GM23338 (cell line): ENCODE measurements around the gene NXN. TPM values are rescaled to one million over a fixed set of nuclear protein-coding genes. Genes with fewer than 3 reads are reported as not detected.

Source experiments
- ATAC-seq: fragments of 200-7000 bp; cut with Tn5 transposase; 3 replicates; pipeline ENCODE4 v1.9.1; 2020
- DNase-seq: peaks from one replicate; pipeline ENCODE4 v3.0.0-alpha.2; 2015; ENCODE audit warnings: low spot score
- H2AFZ ChIP-seq: fragments of 200-600 bp; sonication (generic); 2 replicates; pipeline ENCODE4 v1.8.0; 2016; ENCODE audit warnings: antibody characterized with exemption, mild to moderate bottlenecking, moderate library complexity
- H3F3A ChIP-seq: fragments of 200-600 bp; sonication (generic); replicated peaks from 2 replicates; pipeline ENCODE4 v1.8.0; 2017; ENCODE audit warnings: antibody characterized with exemption, mixed run types, low read depth
- H3K27ac ChIP-seq: fragments of 200-600 bp; sonication (generic); 2 replicates; pipeline ENCODE4 v1.6.1; 2016; ENCODE audit warnings: low read depth
- H3K27me3 ChIP-seq: fragments of 200-600 bp; sonication (generic); 2 replicates; pipeline ENCODE4 v1.8.0; 2016; ENCODE audit warnings: mild to moderate bottlenecking, mixed run types, moderate library complexity; ENCODE audit not compliant: insufficient read depth
- H3K36me3 ChIP-seq: fragments of 200-600 bp; sonication (generic); 2 replicates; pipeline ENCODE4 v1.8.0; 2016; ENCODE audit warnings: mild to moderate bottlenecking; ENCODE audit not compliant: insufficient read depth
- H3K4me1 ChIP-seq: fragments of 200-600 bp; sonication (generic); 2 replicates; pipeline ENCODE4 v1.8.0; 2016; ENCODE audit warnings: mild to moderate bottlenecking, moderate library complexity; ENCODE audit not compliant: insufficient read depth
- H3K4me2 ChIP-seq: fragments of 200-600 bp; sonication (generic); 2 replicates; pipeline ENCODE4 v1.7.1; 2017; ENCODE audit warnings: mixed run types
- H3K4me3 ChIP-seq: fragments of 200-600 bp; sonication (generic); 2 replicates; pipeline ENCODE4 v1.6.1; 2016; ENCODE audit warnings: mixed run types
- H3K79me2 ChIP-seq: fragments of 200-600 bp; sonication (generic); replicated peaks from 2 replicates; pipeline ENCODE4 v1.8.0; 2017; ENCODE audit warnings: mild to moderate bottlenecking; ENCODE audit not compliant: insufficient read depth
- H3K9me2 ChIP-seq: fragments of 200-600 bp; sonication (generic); 2 replicates; pipeline ENCODE4 v1.8.0; 2017; ENCODE audit not compliant: insufficient read depth
- H4K20me1 ChIP-seq: fragments of 200-600 bp; sonication (generic); replicated peaks from 2 replicates; pipeline ENCODE4 v1.8.0; 2017; ENCODE audit warnings: mild to moderate bottlenecking; ENCODE audit not compliant: insufficient read depth
- H3K27ac Mint-ChIP-seq: 2 replicates; pipeline ENCODE4 v1.8.0; 2020; ENCODE audit warnings: inconsistent platforms, mild to moderate bottlenecking, moderate library complexity, mixed read lengths
- H3K27me3 Mint-ChIP-seq: 3 replicates; pipeline ENCODE4 v1.8.0; 2022; ENCODE audit warnings: low read depth, mild to moderate bottlenecking, moderate library complexity, mixed read lengths, inconsistent platforms; ENCODE audit not compliant: insufficient read depth, poor library complexity
- H3K36me3 Mint-ChIP-seq: 3 replicates; pipeline ENCODE4 v1.8.0; 2021; ENCODE audit warnings: low read depth, mild to moderate bottlenecking, inconsistent platforms, moderate library complexity, mixed read lengths
- H3K4me1 Mint-ChIP-seq: 3 replicates; pipeline ENCODE4 v1.8.0; 2020; ENCODE audit warnings: mild to moderate bottlenecking, inconsistent platforms, mixed read lengths
- H3K4me3 Mint-ChIP-seq: 3 replicates; pipeline ENCODE4 v1.8.0; 2021; ENCODE audit warnings: moderate library complexity, mild to moderate bottlenecking, inconsistent platforms, mixed read lengths
- H3K9me3 Mint-ChIP-seq: 3 replicates; pipeline ENCODE4 v1.8.0; 2020; ENCODE audit warnings: moderate library complexity, mild to moderate bottlenecking, inconsistent platforms, mixed read lengths
- CREB1 ChIP-seq: fragments of 250-450 bp; sonication (Bioruptor Pico); IDR thresholded peaks from 2 replicates; pipeline ENCODE4 v1.5.0; 2020; ENCODE audit warnings: low read depth, mild to moderate bottlenecking, moderate library complexity
- CTCF ChIP-seq, 2 experiments: fragments of 200-600 bp in 1 of 2; sonication (generic) in 1 of 2; conservative IDR thresholded peaks; 2 replicates each; pipeline versions ENCODE4 v1.5.1 to v1.6.1; 2016 to 2017; ENCODE audit warnings: antibody characterized with exemption in 2 of 2, low read depth in 2 of 2, mild to moderate bottlenecking in 2 of 2, moderate library complexity in 1 of 2
- EZH2 ChIP-seq: fragments of 200-600 bp; sonication (generic); IDR thresholded peaks from one replicate; pipeline ENCODE4 v1.8.0; 2017; ENCODE audit warnings: antibody characterized with exemption, mild to moderate bottlenecking, low read depth; ENCODE audit not compliant: unreplicated experiment
- EZH2phosphoT487 ChIP-seq: fragments of 200-600 bp; sonication (generic); IDR thresholded peaks from one replicate; pipeline ENCODE4 v1.8.1; 2018; ENCODE audit warnings: antibody characterized with exemption; ENCODE audit not compliant: unreplicated experiment
- JUNB ChIP-seq: IDR thresholded peaks from one replicate; pipeline ENCODE4 v1.6.1; 2016; ENCODE audit warnings: antibody characterized with exemption; ENCODE audit not compliant: unreplicated experiment
- NANOG ChIP-seq: IDR thresholded peaks from 2 replicates; pipeline ENCODE4 v1.6.1; 2016; ENCODE audit warnings: antibody characterized with exemption, borderline replicate concordance
- POLR2AphosphoS5 ChIP-seq: IDR thresholded peaks from 2 replicates; pipeline ENCODE4 v1.6.1; 2016; ENCODE audit warnings: antibody characterized with exemption, low read depth
- REST ChIP-seq: IDR thresholded peaks from one replicate; pipeline ENCODE4 v1.6.1; 2018; ENCODE audit warnings: antibody characterized with exemption; ENCODE audit not compliant: unreplicated experiment
- STAT1 ChIP-seq: IDR thresholded peaks from one replicate; pipeline ENCODE4 v1.6.1; 2016; ENCODE audit warnings: antibody characterized with exemption; ENCODE audit not compliant: unreplicated experiment
- ZNF114 ChIP-seq: fragments of 250-450 bp; sonication (Bioruptor Pico); IDR thresholded peaks from 2 replicates; pipeline ENCODE4 v1.5.0; 2020; ENCODE audit warnings: mild to moderate bottlenecking, moderate library complexity
- ZNF331 ChIP-seq: fragments of 250-450 bp; sonication (Bioruptor Pico); IDR thresholded peaks from 2 replicates; pipeline ENCODE4 v1.5.0; 2020; ENCODE audit warnings: low read depth, mild to moderate bottlenecking, moderate library complexity
- polyA plus RNA-seq: library from polyadenylated mRNA; unstranded; fragments of >200 nt; fragmentation: Nextera tagmentation; extraction: Ambion mirVana; gene quantifications from 2 replicates; pipeline ENCODE4 v1.2.1, GENCODE V29; 2016
- total RNA-seq: library from RNA; depleted of rRNA; stranded (reverse); fragments of >200 nt; shearing (Covaris generic); gene quantifications from 2 replicates; pipeline ENCODE4 v1.2.3, GENCODE V29; 2014
- TF ChIP-seq, protein P1 (sequence below): IDR thresholded peaks from 2 replicates; pipeline ENCODE4 v1.6.1; 2016; ENCODE audit warnings: antibody characterized with exemption
- TF ChIP-seq, protein P2 (sequence below): fragments of 250-450 bp; sonication (Bioruptor Pico); IDR thresholded peaks from 2 replicates; pipeline ENCODE4 v1.5.0; 2020; ENCODE audit warnings: mild to moderate bottlenecking, moderate library complexity

Gene NXN
- total and polyA plus RNA-seq, 2 experiments from 2014 or later, result 31.8 to 105 TPM

- Mint-ChIP-seq H3K4me1 (peaks cover 55% of the 10 kb centered on the region), H3K27me3 (peaks cover 9% of the 10 kb centered on the region), H3K4me3 (no peak overlapping the region), H3K36me3 (peaks cover 6% of the 10 kb centered on the region; the same call in 2 of the 3 replicates), H3K27ac (peak overlapping the region; percentile 87; the same call in 1 of the 2 replicates), H3K9me3 (no peaks in the 10 kb centered on the region)
- Histone ChIP-seq H3K4me2 (peak overlapping the region; percentile 53), H3F3A (peaks cover 11% of the 10 kb centered on the region; the same call in 1 of the 2 replicates), H3K9me2 (no peaks in the 10 kb centered on the region), H3K27ac (peak overlapping the region; percentile 98), H3K79me2 (peaks cover 100% of the 10 kb centered on the region), H4K20me1 (peaks cover 8% of the 10 kb centered on the region), H3K4me1 (peaks cover 65% of the 10 kb centered on the region), H3K27me3 (no peaks in the 10 kb centered on the region), H3K4me3 (no peak overlapping the region), H3K36me3 (no peaks in the 10 kb centered on the region), H2AFZ (no peak overlapping the region)
- ATAC-seq (peak; percentile 34), DNase-seq (peak; percentile 51)
- TF ChIP-seq ZNF331 (CRISPR knock-in tag), result no peak
- TF ChIP-seq ZNF114 (CRISPR knock-in tag), result no peak
- no peak for TF ChIP-seq STAT1
- TF ChIP-seq EZH2, result no peak
- TF ChIP-seq, protein P1, sequence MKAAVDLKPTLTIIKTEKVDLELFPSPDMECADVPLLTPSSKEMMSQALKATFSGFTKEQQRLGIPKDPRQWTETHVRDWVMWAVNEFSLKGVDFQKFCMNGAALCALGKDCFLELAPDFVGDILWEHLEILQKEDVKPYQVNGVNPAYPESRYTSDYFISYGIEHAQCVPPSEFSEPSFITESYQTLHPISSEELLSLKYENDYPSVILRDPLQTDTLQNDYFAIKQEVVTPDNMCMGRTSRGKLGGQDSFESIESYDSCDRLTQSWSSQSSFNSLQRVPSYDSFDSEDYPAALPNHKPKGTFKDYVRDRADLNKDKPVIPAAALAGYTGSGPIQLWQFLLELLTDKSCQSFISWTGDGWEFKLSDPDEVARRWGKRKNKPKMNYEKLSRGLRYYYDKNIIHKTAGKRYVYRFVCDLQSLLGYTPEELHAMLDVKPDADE, result no peak
- no peak for TF ChIP-seq REST
- no peak for TF ChIP-seq JUNB
- no peak for TF ChIP-seq CTCF (conservative IDR thresholded peaks at IDR 0.05; ENCODE audit: low read depth in 2 of 2)
- TF ChIP-seq, protein P2, sequence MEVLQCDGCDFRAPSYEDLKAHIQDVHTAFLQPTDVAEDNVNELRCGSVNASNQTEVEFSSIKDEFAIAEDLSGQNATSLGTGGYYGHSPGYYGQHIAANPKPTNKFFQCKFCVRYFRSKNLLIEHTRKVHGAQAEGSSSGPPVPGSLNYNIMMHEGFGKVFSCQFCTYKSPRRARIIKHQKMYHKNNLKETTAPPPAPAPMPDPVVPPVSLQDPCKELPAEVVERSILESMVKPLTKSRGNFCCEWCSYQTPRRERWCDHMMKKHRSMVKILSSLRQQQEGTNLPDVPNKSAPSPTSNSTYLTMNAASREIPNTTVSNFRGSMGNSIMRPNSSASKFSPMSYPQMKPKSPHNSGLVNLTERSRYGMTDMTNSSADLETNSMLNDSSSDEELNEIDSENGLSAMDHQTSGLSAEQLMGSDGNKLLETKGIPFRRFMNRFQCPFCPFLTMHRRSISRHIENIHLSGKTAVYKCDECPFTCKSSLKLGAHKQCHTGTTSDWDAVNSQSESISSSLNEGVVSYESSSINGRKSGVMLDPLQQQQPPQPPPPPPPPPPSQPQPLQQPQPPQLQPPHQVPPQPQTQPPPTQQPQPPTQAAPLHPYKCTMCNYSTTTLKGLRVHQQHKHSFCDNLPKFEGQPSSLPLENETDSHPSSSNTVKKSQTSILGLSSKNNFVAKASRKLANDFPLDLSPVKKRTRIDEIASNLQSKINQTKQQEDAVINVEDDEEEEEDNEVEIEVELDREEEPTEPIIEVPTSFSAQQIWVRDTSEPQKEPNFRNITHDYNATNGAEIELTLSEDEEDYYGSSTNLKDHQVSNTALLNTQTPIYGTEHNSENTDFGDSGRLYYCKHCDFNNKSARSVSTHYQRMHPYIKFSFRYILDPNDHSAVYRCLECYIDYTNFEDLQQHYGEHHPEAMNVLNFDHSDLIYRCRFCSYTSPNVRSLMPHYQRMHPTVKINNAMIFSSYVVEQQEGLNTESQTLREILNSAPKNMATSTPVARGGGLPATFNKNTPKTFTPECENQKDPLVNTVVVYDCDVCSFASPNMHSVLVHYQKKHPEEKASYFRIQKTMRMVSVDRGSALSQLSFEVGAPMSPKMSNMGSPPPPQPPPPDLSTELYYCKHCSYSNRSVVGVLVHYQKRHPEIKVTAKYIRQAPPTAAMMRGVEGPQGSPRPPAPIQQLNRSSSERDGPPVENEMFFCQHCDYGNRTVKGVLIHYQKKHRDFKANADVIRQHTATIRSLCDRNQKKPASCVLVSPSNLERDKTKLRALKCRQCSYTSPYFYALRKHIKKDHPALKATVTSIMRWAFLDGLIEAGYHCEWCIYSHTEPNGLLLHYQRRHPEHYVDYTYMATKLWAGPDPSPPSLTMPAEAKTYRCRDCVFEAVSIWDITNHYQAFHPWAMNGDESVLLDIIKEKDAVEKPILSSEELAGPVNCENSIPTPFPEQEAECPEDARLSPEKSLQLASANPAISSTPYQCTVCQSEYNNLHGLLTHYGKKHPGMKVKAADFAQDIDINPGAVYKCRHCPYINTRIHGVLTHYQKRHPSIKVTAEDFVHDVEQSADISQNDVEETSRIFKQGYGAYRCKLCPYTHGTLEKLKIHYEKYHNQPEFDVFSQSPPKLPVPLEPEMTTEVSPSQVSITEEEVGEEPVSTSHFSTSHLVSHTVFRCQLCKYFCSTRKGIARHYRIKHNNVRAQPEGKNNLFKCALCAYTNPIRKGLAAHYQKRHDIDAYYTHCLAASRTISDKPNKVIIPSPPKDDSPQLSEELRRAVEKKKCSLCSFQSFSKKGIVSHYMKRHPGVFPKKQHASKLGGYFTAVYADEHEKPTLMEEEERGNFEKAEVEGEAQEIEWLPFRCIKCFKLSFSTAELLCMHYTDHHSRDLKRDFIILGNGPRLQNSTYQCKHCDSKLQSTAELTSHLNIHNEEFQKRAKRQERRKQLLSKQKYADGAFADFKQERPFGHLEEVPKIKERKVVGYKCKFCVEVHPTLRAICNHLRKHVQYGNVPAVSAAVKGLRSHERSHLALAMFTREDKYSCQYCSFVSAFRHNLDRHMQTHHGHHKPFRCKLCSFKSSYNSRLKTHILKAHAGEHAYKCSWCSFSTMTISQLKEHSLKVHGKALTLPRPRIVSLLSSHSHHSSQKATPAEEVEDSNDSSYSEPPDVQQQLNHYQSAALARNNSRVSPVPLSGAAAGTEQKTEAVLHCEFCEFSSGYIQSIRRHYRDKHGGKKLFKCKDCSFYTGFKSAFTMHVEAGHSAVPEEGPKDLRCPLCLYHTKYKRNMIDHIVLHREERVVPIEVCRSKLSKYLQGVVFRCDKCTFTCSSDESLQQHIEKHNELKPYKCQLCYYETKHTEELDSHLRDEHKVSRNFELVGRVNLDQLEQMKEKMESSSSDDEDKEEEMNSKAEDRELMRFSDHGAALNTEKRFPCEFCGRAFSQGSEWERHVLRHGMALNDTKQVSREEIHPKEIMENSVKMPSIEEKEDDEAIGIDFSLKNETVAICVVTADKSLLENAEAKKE (CRISPR knock-in tag), result no peak
- TF ChIP-seq EZH2phosphoT487, result no peak
- TF ChIP-seq NANOG, result no peak
- no peak for TF ChIP-seq CREB1 (CRISPR knock-in tag)
- no peak for TF ChIP-seq POLR2AphosphoS5
These were observed 77.1 kb downstream of the NXN start for GRCh38 chr17:902463-902862.
